ENCODE measurements around the gene CCNA1. TPM values are rescaled to one million over a fixed set of nuclear protein-coding genes. Genes with fewer than 3 reads are reported as not detected.

Gene CCNA1
- total and polyA plus RNA-seq, 2 of the 13 experiments (the other 11 are each of a cell fraction or from before 2014, with no cell fraction given) = not detected

DNA sequence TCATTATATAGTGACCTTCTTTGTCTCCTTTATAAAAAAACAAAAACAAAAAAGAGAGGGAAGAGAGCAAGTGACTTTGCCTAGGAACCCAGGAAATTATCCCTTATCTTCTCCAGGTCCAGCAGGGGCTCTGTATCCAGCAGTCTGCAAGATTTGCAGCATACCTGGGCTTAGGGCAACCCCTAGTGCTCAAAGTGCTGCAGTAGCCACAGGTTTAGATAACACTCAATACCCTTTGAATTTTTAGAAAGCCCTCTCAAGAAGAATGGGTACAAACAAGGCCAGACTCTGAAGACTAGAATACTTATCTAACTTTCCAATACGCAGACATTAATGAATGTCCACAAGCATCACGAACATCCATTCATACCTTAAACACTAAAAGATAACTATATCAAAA lies 43.2 kb downstream of the CCNA1 start:
- 3% methylated on average over 2 of the region's 2 CpGs for WGBS (ENCODE audit: low lambda C conversion rate)
- Histone ChIP-seq H3K79me2 (ENCODE audit: insufficient read depth, low read length) (no peaks in the 10 kb centered on the region), H3K9ac (ENCODE audit: insufficient read depth, low read depth, low read length) (no peak overlapping the region), H3K4me1 (ENCODE audit: insufficient read depth, low read length) (no peaks in the 10 kb centered on the region), H3K27ac (ENCODE audit: extremely low read length, insufficient read depth, low read length) (no peak overlapping the region), H3K4me3 (replicated peaks in 1 of 3; ENCODE audit: insufficient read depth in 1 of 3, low read depth in 2 of 3, low read length in 3 of 3) (no peak overlapping the region), H2AFZ (ENCODE audit: low read length) (no peak overlapping the region), H3K4me2 (ENCODE audit: low read depth, low read length) (no peak overlapping the region), H3K36me3 (replicated peaks in 1 of 2; ENCODE audit: control insufficient read depth in 1 of 2, insufficient read depth in 2 of 2, low read length in 2 of 2) (no peaks in the 10 kb centered on the region), H4K20me1 (ENCODE audit: insufficient read depth, low read length) (no peaks in the 10 kb centered on the region), H3K9me3 (ENCODE audit: low read length) (no peaks in the 10 kb centered on the region), H3K27me3 (ENCODE audit: control insufficient read depth in 1 of 2, insufficient read depth in 2 of 2, low read length in 2 of 2) (no peaks in the 10 kb centered on the region)
- peak; percentile 33 for DNase-seq (ENCODE audit: low spot score)
- TF ChIP-seq, protein P1, sequence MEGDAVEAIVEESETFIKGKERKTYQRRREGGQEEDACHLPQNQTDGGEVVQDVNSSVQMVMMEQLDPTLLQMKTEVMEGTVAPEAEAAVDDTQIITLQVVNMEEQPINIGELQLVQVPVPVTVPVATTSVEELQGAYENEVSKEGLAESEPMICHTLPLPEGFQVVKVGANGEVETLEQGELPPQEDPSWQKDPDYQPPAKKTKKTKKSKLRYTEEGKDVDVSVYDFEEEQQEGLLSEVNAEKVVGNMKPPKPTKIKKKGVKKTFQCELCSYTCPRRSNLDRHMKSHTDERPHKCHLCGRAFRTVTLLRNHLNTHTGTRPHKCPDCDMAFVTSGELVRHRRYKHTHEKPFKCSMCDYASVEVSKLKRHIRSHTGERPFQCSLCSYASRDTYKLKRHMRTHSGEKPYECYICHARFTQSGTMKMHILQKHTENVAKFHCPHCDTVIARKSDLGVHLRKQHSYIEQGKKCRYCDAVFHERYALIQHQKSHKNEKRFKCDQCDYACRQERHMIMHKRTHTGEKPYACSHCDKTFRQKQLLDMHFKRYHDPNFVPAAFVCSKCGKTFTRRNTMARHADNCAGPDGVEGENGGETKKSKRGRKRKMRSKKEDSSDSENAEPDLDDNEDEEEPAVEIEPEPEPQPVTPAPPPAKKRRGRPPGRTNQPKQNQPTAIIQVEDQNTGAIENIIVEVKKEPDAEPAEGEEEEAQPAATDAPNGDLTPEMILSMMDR (CRISPR knock-in tag; IDR thresholded peaks at IDR 0.05) = peak; percentile 48
- TF ChIP-seq STAG1 (CRISPR knock-in tag; IDR thresholded peaks at IDR 0.05) (peak; percentile 63), ZNF615 (CRISPR knock-in tag; IDR thresholded peaks at IDR 0.05; ENCODE audit: borderline replicate concordance) (no peak)
- intact Hi-C loops (cut with micrococcal nuclease; ENCODE audit: unreplicated experiment) (loop anchor here (1.0 to 2.0 kb wide), 2 partner anchors 55 to 193 kb away; no protein-coding TSS in a partner anchor), in situ Hi-C loops (cut with HindIII; ENCODE audit: extremely low pct_ligation_motif_present, low pct_unique_long_range_greater_than_20kb) (no loop called here)
- POLR2A ChIA-PET = no interaction called here
- BruUV-seq (replicated peaks) = no TSS peak
- peak; percentile 86 for ATAC-seq
- FAIRE-seq = no peak
- CTCF ChIA-PET (ENCODE audit: low intra/inter-chr PET ratio, low total read pairs) = interaction anchor here (1.3 kb wide), 1 partner anchor 55 kb away, joined by 3 read pairs; no protein-coding TSS in a partner anchor

DNA sequence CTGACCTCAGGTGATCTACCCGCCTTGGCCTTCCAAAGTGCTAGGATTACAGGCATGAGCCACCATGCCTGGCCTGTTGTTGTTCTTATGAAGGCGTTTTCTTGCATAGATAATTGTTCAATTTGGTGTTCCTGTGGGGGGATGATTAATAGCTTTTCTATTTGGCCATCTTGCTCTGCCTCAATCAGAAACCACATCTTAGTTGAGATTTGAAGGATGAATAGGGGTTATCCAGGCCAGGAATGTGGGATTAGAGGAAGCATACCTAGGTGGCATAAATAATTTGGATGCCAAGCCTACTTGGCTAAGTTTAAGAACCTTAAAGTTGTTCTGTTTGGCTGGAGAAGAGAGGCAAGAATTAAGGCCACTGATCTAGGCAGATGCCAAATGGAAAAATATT lies 44.4 kb downstream of the CCNA1 start:
- ChIA-PET CTCF (ENCODE audit: low intra/inter-chr PET ratio, low total read pairs) (no interaction called here), POLR2A (no interaction called here)
- WGBS (ENCODE audit: low lambda C conversion rate) = 10% methylated on average over 2 of the region's 2 CpGs
- DNase-seq (ENCODE audit: low spot score) (no peak), FAIRE-seq (no peak), ATAC-seq (no peak)
- H3K4me1 ChIP-seq (ENCODE audit: insufficient read depth, low read length) = no peaks in the 10 kb centered on the region
- no peaks in the 10 kb centered on the region for H3K9me3 ChIP-seq (ENCODE audit: low read length)
- no peak overlapping the region for H2AFZ ChIP-seq (ENCODE audit: low read length)
- intact Hi-C loops (cut with micrococcal nuclease; ENCODE audit: unreplicated experiment) (no loop called here), in situ Hi-C loops (cut with HindIII; ENCODE audit: extremely low pct_ligation_motif_present, low pct_unique_long_range_greater_than_20kb) (no loop called here)
- H3K27ac ChIP-seq (ENCODE audit: extremely low read length, insufficient read depth, low read length) = no peak overlapping the region
- H3K4me2 ChIP-seq (ENCODE audit: low read depth, low read length) = no peak overlapping the region
- H4K20me1 ChIP-seq (ENCODE audit: insufficient read depth, low read length) = no peaks in the 10 kb centered on the region
- H3K79me2 ChIP-seq (ENCODE audit: insufficient read depth, low read length) = no peaks in the 10 kb centered on the region
- BruUV-seq (replicated peaks) = no TSS peak
- H3K9ac ChIP-seq (ENCODE audit: insufficient read depth, low read depth, low read length) = no peak overlapping the region
- H3K27me3 ChIP-seq (ENCODE audit: control insufficient read depth in 1 of 2, insufficient read depth in 2 of 2, low read length in 2 of 2) = no peaks in the 10 kb centered on the region
- H3K36me3 ChIP-seq (replicated peaks in 1 of 2; ENCODE audit: control insufficient read depth in 1 of 2, insufficient read depth in 2 of 2, low read length in 2 of 2) = no peaks in the 10 kb centered on the region
- no peak overlapping the region for H3K4me3 ChIP-seq (replicated peaks in 1 of 3; ENCODE audit: insufficient read depth in 1 of 3, low read depth in 2 of 3, low read length in 3 of 3)
- TF ChIP-seq THYN1 (CRISPR knock-in tag; IDR thresholded peaks at IDR 0.05; ENCODE audit: borderline replicate concordance, low read depth) (no peak), FOXA3 (CRISPR knock-in tag; IDR thresholded peaks at IDR 0.05) (no peak), NR2C2 (CRISPR knock-in tag; IDR thresholded peaks at IDR 0.05; ENCODE audit: borderline replicate concordance) (no peak), SNAPC2 (CRISPR knock-in tag; IDR thresholded peaks at IDR 0.05) (no peak), SRF (IDR thresholded peaks at IDR 0.05; ENCODE audit: low read depth, low read length) (no peak), GPN1 (CRISPR knock-in tag; IDR thresholded peaks at IDR 0.05; ENCODE audit: borderline replicate concordance) (no peak), KAT7 (CRISPR knock-in tag; IDR thresholded peaks at IDR 0.05; ENCODE audit: borderline replicate concordance) (no peak), ZFP36 (IDR thresholded peaks at IDR 0.05; ENCODE audit: borderline replicate concordance, low read depth, low read length, partially characterized antibody) (no peak), MED1 (CRISPR knock-in tag; IDR thresholded peaks at IDR 0.05) (no peak), U2AF2 (IDR thresholded peaks at IDR 0.05; ENCODE audit: low read depth, low read length) (no peak), ARNT (IDR thresholded peaks at IDR 0.05) (no peak)
- TF ChIP-seq, protein P2, sequence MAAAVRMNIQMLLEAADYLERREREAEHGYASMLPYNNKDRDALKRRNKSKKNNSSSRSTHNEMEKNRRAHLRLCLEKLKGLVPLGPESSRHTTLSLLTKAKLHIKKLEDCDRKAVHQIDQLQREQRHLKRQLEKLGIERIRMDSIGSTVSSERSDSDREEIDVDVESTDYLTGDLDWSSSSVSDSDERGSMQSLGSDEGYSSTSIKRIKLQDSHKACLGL (CRISPR knock-in tag; IDR thresholded peaks at IDR 0.05) = no peak
- TF ChIP-seq, protein P3, sequence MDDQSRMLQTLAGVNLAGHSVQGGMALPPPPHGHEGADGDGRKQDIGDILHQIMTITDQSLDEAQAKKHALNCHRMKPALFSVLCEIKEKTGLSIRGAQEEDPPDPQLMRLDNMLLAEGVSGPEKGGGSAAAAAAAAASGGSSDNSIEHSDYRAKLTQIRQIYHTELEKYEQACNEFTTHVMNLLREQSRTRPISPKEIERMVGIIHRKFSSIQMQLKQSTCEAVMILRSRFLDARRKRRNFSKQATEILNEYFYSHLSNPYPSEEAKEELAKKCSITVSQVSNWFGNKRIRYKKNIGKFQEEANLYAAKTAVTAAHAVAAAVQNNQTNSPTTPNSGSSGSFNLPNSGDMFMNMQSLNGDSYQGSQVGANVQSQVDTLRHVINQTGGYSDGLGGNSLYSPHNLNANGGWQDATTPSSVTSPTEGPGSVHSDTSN (CRISPR knock-in tag; IDR thresholded peaks at IDR 0.05; ENCODE audit: borderline replicate concordance) = no peak

All from HepG2 (cell line).